A204.1 (cell line): ENCODE measurements around the gene RAB5B.
"Not testable (repeated sequence)": the region's sequence is repeated elsewhere in the genome, so short reads cannot be mapped to it uniquely, and the experiment has no call there.

ENCODE experiments used
- FAIRE-seq: peaks from 2 replicates; lab custom pipeline; 2012; peaks lifted over from hg19 to GRCh38; lab: Jason Lieb, UNC

RAB5B gene

GRCh38 chr12:55984861-55985260, 11.0 kb downstream of the RAB5B start:
- FAIRE-seq, result no peak

GRCh38 chr12:55985341-55985740, 11.5 kb downstream of the RAB5B start:
- FAIRE-seq, result no peak

DNA sequence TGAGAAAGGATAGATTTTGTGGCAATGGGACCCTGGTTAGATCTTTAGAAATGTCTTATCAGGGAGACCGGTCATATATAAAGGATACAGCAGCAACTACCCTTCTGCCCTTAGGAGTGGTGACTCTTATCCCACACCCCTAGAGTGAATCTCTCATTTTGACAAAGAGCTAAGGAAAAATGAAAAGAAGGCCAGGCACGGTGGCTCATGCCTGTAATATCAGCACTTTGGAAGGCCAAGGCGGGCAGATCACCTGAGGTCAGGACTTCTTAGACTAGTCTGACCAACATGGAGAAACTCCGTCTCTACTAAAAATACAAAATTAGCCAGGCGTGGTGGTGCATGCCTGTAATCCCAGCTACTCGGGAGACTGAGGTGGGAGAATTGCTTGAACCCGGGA, 12.1 kb downstream of the RAB5B start:
- FAIRE-seq, result not testable (repeated sequence)

GRCh38 chr12:55991110-55991509, 17.2 kb downstream of the RAB5B start:
- FAIRE-seq, result no peak

- no peak for FAIRE-seq
These were observed 19.5 kb downstream of the RAB5B start for GRCh38 chr12:55993230-55993853.

- FAIRE-seq, result no peak
These were observed 21.5 kb downstream of the RAB5B start for GRCh38 chr12:55995366-55995765.

GRCh38 chr12:55996201-55996714, 22.4 kb downstream of the RAB5B start:
- FAIRE-seq, result peak; percentile 93

- FAIRE-seq, result peak; percentile 97
These were observed 23.0 kb downstream of the RAB5B start, which contains the start of gene SUOX for GRCh38 chr12:55996715-55997534. TSS of gene SUOX (plus strand) at chr12:55997276. CDS start at chr12:56002222, 4,946 bp downstream.

GRCh38 chr12:55997535-55997859, 23.6 kb downstream of the RAB5B start:
- no peak for FAIRE-seq

DNA sequence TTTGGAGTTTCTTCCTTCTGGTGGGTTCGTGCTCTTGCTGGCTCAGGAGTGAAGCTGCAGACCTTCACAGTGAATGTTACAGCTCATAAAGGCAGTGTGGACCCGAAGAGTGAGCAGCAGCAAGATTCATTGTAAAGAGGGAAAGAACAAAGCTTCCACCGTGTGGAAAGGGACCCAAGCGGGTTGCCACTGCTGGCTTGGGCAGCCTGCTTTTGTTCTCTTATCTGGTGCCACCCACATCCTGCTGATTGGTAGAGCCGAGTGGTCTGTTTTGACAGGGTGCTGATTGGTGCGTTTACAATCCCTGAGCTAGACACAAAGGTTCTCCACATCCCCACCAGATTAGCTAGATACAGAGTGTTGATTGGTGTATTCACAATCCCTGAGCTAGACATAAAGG, 25.6 kb downstream of the RAB5B start:
- not testable (repeated sequence) for FAIRE-seq

DNA sequence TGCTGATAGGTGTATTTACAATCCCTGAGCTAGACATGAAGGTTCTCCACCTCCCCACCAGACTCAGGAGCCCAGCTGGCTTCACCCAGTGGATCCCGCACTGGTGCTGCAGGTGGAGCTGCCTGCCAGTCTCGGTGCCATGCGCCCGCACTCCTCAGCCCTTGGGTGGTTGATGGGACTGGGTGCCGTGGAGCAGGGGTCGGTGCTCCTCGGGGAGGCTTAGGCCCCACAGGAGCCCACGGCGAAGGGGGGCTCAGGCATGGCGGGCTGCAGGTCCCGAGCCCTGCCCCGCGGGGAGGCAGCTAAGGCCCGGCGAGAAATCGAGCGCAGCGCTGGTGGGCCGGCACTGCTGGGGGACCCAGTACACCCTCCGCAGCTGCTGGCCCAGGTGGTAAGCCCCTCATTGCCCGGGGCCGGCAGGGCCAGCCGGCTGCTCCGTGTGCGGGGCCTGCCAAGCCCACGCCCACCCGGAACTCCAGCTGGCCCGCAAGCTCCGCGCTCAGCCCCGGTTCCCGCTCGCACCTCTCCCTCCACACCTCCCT, 26.2 kb downstream of the RAB5B start:
- not testable (repeated sequence) for FAIRE-seq

DNA sequence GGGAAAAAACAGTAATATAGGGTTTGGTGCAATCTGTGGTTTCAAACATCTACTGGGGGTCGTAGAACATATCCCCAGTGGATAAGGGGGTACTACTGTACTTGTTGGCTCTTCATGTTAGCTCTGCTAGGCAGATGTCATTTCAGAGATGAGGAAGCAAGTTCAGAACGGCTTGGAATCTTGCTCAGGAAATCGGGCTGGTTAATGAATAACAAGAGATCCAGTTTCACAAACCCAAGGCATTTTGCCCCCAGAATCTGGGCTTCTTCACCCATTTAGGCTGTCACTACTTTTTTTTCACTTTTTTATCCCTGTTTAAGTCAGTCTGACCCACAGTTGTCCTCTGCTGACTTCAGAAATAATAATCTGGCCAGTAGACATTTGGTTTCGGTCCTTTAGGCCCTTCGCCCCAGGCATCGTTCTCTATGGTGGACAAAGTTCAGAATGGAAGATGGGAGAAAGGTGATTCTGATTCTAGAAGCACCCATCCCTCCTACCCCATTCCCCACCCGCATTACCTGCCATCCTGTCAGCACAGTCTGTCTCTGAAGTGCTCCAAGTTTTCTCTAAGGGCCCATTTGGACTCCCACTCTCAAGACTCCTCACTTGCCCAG, 27.7 kb downstream of the RAB5B start:
- FAIRE-seq, result no peak

- not testable (repeated sequence) for FAIRE-seq
These were observed 29.5 kb downstream of the RAB5B start for GRCh38 chr12:56003376-56003775.

DNA sequence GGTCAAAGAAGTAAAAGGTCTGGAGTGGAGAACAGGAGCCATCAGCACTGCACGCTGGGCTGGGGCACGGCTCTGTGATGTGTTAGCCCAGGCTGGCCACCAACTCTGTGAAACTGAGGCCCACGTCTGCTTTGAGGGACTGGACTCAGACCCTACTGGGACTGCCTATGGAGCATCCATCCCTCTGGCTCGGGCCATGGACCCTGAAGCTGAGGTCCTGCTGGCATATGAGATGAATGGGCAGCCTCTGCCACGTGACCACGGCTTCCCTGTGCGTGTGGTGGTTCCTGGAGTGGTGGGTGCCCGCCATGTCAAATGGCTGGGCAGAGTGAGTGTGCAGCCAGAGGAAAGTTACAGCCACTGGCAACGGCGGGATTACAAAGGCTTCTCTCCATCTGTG, 30.3 kb downstream of the RAB5B start:
- no peak for FAIRE-seq

- no peak for FAIRE-seq
These were observed 34.0 kb downstream of the RAB5B start for GRCh38 chr12:56007564-56008559.

- no peak for FAIRE-seq
These were observed 36.3 kb downstream of the RAB5B start for GRCh38 chr12:56010111-56010570.

- no peak for FAIRE-seq
These were observed 37.7 kb downstream of the RAB5B start for GRCh38 chr12:56011509-56012090.

- FAIRE-seq, result no peak
These were observed 39.6 kb downstream of the RAB5B start for GRCh38 chr12:56013482-56013881.

DNA sequence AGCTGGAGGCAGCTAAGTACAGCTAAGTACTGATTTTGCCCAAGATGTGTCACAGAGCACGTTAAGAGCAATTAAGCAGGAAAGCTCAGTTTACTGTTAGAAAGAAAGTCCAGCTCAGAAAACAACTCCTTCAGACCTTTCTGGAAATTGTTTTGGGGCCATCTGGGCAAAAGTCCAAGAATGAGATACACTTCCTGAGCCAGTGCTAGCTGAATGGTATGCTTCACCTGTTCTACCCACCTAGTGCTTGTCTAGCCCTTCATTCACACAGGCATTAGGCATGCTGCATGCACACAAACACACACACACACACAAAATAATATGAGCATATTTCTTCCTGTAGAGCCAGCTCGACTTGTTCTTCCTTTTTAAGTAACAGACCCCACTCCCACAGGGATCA, 40.3 kb downstream of the RAB5B start:
- FAIRE-seq, result no peak

DNA sequence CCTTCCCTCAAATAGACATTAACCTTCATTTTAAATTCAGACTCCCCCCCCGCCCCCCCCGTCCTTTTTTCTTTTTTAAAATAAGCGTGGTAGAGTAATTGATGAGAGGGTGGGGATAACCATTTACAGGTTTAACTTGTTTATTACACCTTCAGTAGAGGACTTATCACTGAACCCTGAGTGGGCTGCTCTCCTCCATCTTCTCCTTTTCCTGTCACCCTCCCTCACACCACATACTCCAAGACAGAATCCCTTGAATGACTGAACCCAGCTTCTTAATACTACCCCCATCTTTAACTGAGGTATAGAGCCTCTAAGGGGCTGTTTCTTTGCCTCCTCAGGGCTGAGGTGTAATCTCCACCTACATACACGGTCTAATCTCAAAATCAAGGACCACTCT, 43.3 kb downstream of the RAB5B start:
- FAIRE-seq, result no peak

DNA sequence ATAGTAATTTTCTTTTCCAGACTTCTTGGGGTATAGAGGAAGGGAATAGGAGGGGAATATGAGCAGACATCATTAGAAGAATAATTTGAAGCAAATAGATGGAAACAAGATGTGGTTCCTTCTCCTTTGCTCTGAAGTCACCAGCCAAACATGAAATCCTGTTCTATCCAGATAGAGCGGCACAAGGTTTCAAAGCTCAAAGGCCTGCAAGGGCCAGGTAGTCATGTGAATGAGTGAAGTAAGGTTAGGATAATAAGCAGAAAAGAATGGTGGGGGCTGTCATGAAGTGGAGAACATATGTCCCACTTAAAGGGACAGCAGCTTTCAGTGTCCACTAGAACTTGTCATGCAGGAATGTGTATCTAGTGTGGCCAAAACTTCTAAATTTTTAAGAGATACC, 44.5 kb downstream of the RAB5B start:
- FAIRE-seq, result no peak
